Skin of body (tissue), 2 donors: Measurements from ENCODE around the gene FNIP2. TPM values are rescaled to one million over a fixed set of nuclear protein-coding genes. Genes with fewer than 3 reads are reported as not detected.
A peak's percentile ranks its signal among the peaks of the same experiment; 100 is the strongest.
"Not testable (repeated sequence)": the region's sequence is repeated elsewhere in the genome, so short reads cannot be mapped to it uniquely, and the experiment has no call there.

ENCODE experiments used
- DNase-seq: peaks from one replicate; lab custom pipeline; 2025; lab: John Stamatoyannopoulos, UW
- total RNA-seq: library from RNA; depleted of rRNA; stranded (reverse); fragments of >200 nt; gene quantifications from one replicate; pipeline ENCODE4 v1.2.3, GENCODE V29; 2014

The FNIP2 gene
- 35.8 TPM for total RNA-seq

DNA sequence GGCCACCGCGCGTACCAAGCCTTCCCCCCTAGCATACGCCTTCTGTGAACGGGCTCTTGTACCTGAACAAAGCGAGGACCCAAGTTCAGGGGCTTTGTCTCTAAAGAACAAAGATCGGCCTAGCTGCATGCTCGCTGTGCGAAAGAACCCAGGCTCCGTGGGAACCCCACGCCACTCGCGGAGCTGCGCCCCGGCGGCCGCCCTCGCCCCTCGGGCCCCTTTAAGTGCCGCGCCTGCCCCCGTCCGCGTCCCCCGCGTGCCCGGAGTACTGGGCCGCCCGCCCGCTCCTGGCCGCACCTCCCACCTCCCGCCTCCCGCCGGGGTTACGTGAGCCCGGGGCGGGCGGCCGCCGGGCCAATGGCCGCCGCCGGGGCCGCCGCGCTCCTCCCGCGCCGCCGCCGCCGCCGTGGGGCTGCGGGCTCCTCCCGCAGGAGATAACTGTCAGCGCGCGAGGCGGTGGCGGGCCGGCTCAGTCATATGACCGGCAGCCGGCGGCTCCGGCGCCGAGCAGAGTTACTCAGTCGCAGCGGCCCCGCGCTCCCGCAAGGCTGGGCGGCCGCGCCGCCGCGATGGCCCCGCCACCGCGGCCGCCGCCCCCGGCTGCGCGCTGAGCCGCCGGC, at the start of gene FNIP2:
TSS of gene FNIP2 (plus strand) at position 472 of the 620 bp plus-strand sequence. CDS start 187 bp downstream, outside the sequence.
- peak; percentile 65 for DNase-seq

DNA sequence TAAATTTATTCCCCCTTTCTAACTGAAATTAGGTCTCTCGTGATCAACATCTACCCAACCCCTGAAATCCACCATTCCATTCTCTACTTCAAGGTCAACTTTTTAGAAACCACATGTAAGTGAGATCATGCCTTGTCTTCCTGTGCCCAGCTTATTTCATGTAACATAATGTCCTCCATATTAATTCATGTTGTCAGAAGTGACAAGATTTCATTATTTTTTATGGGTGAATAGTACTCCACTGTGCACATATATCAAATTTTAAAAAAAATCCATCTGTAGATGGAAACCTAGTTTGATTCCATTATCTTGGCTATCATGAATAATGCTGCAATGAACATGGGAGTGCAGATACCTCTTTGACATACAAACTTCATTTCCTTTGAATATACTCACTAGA, 47.1 kb upstream of the FNIP2 start:
- no peak for DNase-seq

DNA sequence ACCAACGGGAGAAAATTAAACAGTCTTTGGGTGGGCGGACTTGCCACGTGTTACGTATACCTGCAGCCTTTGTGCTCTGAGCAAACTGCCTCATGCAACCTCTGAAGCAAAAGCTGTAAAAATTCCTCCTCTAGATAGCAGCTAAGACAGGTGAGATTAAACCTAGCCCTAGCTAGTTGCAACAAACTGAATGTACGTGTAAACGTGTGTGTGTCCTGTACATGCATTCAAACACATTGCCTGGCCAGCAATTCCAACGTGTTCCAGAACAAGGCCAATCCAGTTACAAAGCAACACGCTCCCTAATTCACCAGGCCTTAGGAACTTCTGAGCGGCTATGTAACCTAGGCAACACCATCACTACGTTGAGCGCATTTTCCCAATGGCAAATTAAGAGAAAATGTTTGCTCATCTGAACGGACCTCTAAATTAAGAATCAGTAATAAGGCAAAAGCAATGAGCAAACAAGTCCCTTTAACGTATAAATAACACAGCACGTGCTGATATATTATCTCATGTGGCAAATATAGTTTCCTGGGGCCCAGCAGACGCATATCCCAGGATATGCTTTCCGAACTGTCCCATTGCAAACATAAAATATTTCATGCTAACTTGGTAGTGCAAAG, 46.4 kb upstream of the FNIP2 start:
- peak; percentile 18 for DNase-seq

DNA sequence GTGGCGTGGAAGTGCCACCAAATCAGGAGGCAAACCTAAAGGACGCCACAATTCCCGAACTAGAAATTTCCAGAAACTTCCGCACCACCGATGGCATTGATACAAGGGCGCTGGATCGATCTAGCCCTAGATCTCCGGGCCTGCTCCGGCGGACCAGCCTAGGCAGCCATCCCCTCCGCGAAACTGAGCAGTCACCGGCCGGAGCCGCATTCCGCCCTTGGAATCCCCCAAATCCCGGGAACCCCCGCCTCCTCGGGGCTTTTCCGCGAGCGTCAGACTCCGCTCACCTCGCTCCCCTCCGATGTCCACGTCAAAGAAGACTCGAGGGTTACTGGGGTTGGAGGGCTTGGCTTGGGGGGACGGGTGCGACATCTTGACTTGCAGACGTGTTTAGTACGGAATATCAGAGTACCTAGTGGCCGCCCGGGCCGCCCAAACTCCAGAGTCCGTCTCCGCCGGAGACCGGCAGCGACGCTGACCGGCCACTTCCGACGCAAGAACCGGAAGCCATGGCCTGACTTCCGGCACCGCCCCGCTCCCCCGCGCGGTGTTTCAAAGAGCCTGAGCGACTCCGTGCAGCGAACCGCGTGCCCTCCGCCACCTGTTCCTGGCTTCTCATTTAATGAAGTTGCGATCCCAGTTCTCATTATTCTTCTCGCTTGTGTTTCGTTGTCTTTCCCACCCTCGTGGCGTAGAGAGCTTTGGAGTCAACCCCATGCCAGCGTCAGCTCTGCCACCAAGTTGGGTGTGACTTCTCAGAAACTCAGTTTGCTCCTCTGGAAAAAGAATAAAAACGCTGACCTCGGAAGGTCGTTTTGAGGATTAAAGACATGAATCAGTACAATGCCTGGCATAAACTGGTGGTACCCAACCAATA, 45.7 kb upstream of the FNIP2 start, which contains the start of gene PPID:
TSS of gene PPID (minus strand) at position 480 of the 877 bp plus-strand sequence. CDS start at position 372, 108 bp downstream.
- peak; percentile 68 for DNase-seq

DNA sequence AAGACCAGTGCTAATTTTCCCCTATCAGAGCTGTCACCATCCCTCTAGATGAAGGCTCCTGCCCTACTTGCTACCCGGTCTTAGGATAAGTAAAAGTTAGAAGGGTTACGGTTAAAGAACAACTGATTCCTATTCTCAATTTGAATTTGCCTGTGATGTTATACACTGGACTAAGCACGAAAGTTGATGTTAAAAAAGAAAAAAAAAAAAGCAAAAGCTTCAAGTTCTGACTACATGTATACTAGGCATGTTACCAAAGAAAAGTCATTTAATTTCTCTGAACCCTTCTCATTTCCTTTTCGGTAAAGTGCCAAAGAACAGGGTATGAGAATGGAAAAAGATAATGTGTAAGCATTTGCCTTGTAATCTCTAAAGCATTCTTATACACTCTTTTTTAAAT, 44.2 kb upstream of the FNIP2 start:
- DNase-seq, result no peak

DNA sequence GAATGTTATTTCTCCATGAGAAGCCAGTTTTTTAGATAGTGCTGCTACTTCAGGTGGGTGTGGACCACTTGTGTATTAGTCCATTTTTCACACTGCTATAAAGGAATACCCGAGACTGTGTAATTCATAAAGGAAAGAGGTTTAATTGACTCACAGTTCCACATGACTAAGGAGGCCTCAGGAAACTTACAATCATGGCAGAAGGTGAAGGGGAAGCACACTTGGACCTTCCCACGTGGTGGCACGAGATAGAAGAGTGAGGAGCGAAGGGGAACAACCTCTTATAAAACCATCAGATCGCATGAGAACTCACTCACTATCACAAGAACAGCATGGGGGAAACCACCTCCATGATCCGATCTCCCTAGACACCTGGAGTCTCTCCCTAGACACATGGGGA, 42.2 kb upstream of the FNIP2 start:
- DNase-seq, result no peak

DNA sequence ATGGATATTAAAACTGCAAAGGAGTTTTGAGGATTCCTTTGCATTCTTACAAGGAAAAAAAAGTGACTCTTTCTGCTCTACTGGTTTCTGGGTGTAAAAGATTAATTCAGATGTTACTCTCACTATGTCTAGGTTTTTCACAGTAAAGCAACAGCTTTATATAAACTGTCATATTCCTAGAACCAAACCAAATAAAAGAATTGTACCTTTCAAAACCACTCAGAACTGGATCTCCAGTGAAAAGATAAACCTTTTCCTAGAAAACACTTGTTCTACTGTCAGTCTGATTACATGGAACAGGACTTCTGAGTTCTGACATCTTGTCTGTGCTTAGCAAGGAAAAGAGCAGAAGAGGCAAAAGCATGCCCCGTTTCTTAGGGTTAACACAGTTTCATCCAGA, 40.6 kb upstream of the FNIP2 start:
- DNase-seq, result no peak

DNA sequence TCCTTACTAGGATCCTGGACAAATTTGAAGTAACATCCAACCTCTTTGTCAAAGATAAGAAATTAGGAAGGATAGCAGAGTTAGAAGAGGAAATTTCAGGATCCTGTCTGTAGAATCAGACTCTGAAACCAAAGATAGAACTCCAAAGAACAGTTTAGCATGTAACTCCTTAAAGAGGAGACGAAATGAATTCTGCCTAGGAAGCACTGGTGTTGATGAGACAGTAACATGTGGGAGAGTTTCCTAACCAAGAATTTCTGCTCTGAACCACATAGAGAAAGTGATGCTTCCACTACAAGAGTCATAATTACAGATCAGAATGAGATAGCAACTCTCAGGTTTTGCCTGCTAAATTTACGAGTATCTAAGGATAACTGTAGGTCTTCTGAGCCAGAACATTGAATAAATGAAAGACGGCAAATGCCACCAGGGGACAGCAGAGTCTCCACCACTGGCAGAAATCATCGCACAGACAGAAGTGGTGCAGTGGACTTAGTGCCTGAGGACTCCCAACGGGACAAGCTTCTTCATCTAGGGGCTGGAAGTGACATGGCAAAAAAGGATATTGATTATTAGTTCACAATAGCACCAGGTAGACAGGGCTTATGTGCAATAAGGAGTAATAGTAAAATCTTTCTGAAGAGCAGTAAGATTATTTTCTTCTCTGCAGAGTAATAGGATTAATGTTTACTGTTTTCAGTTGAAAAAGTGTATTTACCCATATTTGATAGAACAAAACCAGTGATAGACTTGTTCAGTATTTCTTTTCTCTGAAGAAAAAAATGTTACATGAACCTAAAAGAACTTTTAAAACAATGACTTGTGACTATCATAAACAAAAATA, 38.9 kb upstream of the FNIP2 start:
- DNase-seq, result peak; percentile 49

DNA sequence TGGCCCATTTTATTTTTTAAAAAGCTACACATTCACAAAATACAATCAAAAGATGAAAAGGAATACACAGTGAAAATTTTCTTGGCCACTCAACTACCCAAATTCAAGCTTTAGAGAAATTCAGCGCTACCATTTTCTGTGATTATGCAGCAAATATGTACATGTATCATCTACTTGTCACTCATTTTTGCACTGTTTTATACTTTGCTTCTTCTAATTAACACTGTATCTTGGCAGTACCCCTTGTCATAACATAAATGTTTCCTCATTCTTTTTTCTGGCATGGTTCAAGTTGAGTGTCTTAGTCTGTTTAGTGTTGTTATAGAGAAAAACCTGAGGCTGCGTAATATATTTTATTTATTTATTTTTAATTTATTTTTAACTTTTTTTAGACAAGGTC, 30.0 kb upstream of the FNIP2 start:
- no peak for DNase-seq

DNA sequence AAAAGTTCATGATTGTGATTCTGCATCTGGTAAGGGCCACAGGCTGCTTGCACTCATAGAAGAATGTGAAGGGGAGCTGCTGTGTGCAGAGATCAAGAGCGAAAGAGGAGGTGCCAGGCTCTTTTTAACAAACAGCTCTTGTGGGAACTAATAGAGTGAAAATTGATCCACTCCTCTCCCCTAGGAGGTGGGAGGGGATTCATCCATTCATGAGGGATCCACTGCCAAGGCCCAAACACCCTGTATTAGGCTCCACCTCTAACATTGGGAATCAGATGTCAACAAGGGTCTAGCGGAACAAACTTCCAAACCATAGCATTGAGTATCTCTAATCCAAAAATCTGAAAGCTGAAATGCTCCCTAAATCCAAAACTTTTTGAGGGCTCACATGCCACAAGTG, 29.2 kb upstream of the FNIP2 start:
- DNase-seq, result no peak

DNA sequence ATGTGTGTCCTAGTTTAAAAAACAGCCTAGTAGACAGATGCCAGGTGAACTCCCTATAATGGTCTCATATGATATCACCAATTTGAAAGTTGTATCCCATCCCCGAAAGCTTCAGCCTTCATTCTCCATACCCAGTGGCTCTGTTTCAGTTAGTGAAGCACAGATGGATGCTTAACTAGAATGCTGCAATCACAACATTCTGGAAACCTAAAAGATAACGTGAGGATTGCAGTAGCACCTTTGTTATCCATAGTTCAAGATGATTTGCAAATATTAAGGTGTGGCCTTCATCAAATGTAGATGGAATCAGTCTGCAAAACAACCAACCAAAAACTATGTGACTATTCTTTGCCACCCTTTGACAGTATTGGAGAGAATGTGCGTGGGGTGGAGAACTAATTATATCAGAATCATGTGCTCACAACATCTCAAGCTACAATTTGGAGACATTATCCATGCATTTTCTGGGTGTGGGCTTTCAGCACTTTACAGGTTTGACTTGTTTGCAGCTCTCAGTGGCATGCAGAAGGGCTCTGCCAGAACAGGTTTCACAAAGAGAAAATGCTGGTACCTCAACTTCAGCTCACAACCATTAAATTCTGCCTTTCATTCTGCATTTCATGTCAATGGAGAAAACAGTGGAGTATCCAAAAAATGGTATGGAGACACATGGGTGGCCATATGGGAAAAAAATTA, 27.4 kb upstream of the FNIP2 start:
- peak; percentile 20 for DNase-seq

DNA sequence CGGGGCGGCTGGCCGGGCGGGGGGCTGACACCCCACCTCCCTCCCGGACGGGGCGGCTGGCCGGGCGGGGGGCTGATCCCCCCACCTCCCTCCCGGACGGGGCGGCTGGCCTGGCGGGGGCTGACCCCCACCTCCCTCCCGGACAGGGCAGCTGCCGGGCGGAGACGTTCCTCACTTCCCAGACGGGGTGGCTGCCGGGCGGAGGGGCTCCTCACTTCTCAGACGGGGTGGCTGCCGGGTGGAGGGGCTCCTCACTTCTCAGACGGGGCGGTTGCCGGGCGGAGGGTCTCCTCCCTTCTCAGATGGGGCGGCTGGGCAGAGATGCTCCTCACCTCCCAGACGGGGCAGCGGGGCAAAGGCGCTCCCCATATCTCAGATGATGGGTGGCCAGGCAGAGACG, 22.3 kb upstream of the FNIP2 start:
- DNase-seq, result not testable (repeated sequence)

DNA sequence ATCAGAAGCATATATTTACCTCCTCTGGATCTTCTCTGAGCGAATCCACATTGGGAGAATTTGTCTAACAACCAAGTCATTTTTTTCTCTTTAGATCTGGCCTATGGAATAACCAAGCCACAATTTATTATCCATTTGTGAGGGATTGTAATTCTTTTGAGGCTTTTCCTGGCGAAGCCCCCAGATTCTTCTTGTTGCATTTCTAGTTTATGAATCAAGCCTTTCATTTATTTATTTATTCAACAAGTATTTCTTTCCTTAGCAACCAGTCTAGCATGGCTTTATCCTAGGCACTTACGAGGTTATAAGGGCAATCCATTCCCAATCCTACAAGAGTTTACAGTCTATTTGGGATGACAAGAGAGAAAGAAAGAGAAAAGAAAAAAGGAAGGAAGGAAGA, 18.4 kb upstream of the FNIP2 start:
- peak; percentile 17 for DNase-seq

DNA sequence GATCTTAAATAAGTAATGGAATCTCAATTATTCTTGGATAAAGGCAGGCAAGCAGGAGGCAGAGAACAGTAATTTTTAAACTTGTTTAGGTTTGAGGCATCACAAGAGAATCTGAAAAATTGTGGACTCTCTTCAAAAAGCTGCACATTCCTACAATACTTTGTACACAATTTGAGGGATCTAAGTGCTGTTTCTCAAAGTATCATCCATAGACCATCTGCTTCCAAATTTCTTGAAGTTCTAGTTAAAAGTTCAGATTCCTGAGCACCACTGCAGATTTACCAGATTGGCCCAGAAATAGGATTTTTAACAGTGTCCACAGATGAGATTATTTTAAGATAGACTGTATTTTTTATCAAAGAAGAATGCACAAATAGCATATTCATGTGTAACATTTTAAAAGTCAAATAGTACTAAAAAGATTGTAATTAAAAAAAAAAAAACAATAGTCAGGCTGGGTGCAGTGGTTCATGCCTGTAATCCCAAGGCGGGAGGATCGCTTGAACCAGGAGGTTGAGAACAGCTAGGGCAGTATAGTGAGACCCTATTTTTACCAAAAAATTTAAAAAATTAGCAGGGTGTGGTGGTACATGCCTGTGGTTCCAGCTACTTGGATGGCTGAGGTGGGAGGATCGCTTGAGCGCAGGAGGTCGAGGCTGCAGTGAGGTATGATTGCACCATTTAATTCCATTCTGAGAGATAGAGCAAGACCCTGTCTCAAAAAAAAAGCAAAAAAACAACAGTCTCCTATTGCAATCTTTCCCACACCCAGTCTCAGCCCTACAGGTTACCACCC, 14.2 kb upstream of the FNIP2 start:
- DNase-seq, result no peak

DNA sequence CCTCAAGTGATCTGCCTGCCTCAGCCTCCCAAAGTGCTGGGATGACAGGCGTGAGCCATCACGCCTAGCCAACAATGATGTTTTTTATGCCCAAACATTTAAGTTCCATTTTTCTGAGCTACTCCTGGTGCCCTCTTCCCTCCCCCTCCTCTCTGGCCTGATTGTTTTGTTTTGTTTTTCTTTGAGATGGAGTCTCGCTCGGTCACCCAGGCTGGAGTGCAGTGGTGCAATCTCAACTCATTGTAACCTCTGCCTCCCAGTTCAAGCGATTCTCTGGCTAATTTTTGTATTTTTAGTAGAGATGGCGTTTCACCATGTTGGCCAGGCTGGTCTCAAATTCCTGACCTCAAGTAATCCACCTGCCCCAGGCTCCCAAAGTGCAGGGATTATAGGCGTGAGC, 13.0 kb upstream of the FNIP2 start:
- DNase-seq, result not testable (repeated sequence)

DNA sequence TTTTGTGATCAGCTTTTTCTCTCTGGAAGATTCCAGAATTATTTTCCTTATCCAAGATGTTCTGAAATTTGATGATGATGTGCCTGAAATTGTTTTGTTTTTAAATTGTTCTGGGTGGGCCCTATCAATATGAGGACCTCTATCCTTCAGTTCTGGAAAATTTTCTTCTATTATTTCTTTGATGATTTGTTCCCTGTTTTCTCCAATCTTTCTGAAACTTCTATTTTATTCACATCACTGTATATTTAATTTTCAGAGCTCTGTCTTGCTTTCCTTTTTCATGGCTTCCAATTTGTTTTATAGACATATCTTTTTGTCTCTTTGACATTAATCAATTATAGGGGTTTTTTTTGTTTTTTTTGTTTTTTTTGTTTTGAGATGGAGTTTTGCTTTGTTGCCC, 12.2 kb upstream of the FNIP2 start:
- DNase-seq, result no peak

DNA sequence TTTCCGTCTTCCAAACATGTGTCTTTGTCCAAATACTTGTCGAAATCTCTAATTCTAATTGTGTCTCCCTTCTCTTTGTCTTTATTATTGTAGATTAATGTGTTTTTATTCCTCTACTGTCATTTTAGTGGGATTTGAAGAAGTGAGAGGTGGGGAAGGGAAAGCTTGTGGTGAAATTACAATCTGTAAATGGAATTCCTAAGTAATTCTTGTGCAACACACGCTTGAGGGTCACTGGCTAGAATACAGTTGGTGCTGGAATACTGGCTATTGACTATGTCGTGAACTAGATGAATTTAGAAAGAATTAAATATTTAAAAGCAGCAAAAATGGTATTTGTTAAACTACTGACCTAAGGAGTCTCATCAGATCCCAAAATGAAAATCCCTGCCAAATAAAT, 10.7 kb upstream of the FNIP2 start:
- no peak for DNase-seq

DNA sequence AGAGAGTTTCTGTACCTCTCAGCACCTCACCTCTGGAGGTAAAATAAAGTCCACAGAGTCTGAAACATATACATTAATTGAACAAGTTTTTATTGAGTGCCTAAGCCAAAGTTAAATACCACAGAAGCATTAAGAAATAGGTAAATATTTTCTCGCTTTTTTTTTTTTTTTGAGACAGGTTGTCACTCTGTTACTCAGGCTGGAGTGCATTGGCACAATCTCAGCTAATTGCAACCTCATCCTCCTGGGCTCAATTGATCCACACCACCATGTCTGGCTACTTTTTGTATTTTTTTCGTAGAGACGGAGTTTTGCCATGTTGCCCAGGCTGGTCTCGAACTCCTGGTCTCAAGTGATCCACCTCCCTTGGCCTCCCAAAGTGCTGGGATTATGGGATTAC, 10.1 kb upstream of the FNIP2 start:
- no peak for DNase-seq

DNA sequence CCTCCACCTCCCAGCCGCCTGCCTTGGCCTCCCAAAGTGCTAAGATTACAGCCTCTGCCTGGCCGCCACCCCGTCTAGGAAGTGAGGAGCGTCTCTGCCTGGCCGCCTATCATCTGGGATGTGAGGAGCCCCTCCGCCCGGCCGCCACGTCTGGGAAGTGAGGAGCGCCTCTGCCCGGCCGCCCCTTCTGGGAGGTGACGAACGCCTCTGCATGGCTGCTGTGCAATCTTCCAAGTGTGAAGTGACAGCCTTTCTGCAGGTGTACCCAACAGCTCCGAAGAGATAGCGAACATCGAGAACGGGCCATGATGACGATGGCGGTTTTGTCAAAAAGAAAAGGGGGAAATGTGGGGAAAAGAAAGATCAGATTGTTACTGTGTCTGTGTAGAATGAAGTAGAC, 9.3 kb upstream of the FNIP2 start:
- not testable (repeated sequence) for DNase-seq

DNA sequence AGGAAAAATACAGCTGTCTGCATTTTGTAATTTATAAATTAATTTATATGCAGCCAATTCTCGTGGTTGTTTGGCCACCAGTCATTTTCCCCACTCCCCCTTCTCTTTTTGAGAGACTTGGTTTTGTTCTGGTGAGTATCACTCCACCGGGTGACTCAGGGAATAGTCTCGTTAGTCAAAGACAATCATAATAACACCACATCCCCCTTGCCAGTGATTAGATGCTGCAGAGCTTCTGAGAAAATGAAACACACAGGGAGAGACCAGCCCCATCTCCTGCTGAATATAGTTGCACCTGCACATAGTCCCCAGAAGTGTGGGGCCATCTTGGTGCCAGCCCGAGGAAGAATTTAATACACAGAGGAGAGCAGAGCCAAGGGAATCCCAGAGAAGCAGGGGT, 8.0 kb upstream of the FNIP2 start:
- no peak for DNase-seq
